ENCODE data around the gene ZNF771.

GRCh38 chr16:30394592-30395154 lies 12.7 kb upstream of the ZNF771 start:
- TF ChIP-seq CTCF (IDR thresholded peaks at IDR 0.05): no peak
- TF ChIP-seq POLR2A (IDR thresholded peaks at IDR 0.05): no peak
